H9 (cell line): Measurements from ENCODE around the gene TEX2. TPM values are rescaled to one million over a fixed set of nuclear protein-coding genes. Genes with fewer than 3 reads are reported as not detected.

Source experiments
- DNase-seq: peaks from one replicate; pipeline ENCODE4 v3.0.0-alpha.2; 2017
- H2AFZ ChIP-seq: one replicate; pipeline ENCODE4 v1.6.1; 2013; ENCODE audit warnings: mild to moderate bottlenecking, low read length, control low read depth, moderate library complexity
- H2AK5ac ChIP-seq: 2 replicates; pipeline ENCODE4 v1.6.1; 2013; ENCODE audit warnings: low read length, control low read depth, mixed read lengths; ENCODE audit not compliant: insufficient read length
- H2BK120ac ChIP-seq: one replicate; pipeline ENCODE4 v1.6.1; 2013; ENCODE audit warnings: low read depth, mild to moderate bottlenecking, low read length, control low read depth, inconsistent platforms; ENCODE audit not compliant: poor library complexity, severe bottlenecking
- H2BK12ac ChIP-seq: 2 replicates; pipeline ENCODE4 v1.6.1; 2013; ENCODE audit warnings: low read length, control low read depth, mixed read lengths, low read depth; ENCODE audit not compliant: insufficient read length
- H2BK15ac ChIP-seq: 2 replicates; pipeline ENCODE4 v1.6.1; 2013; ENCODE audit warnings: low read depth, low read length, control low read depth
- H2BK20ac ChIP-seq: one replicate; pipeline ENCODE4 v1.6.1; 2013; ENCODE audit warnings: low read depth, mild to moderate bottlenecking, low read length, control low read depth, inconsistent platforms; ENCODE audit not compliant: poor library complexity, severe bottlenecking
- H2BK5ac ChIP-seq: 2 replicates; pipeline ENCODE4 v1.6.1; 2013; ENCODE audit warnings: low read length, control low read depth, mixed read lengths; ENCODE audit not compliant: insufficient read length
- H3K14ac ChIP-seq: 2 replicates; pipeline ENCODE4 v1.6.1; 2013; ENCODE audit warnings: low read length, control low read depth; ENCODE audit not compliant: insufficient read depth
- H3K18ac ChIP-seq: 2 replicates; pipeline ENCODE4 v1.6.1; 2013; ENCODE audit warnings: low read depth, mild to moderate bottlenecking, mixed read lengths, low read length, control low read depth; ENCODE audit not compliant: insufficient read length
- H3K23ac ChIP-seq: 2 replicates; pipeline ENCODE4 v1.6.1; 2013; ENCODE audit warnings: low read length, control low read depth, mixed read lengths, low read depth; ENCODE audit not compliant: insufficient read length
- H3K23me2 ChIP-seq: 2 replicates; pipeline ENCODE4 v1.6.1; 2013; ENCODE audit warnings: low read depth, mild to moderate bottlenecking, mixed read lengths, low read length, control low read depth; ENCODE audit not compliant: insufficient read length, poor library complexity, severe bottlenecking
- H3K27ac ChIP-seq: 2 replicates; pipeline ENCODE4 v1.5.1; 2013; ENCODE audit warnings: low read length, control low read depth, mixed read lengths, low read depth; ENCODE audit not compliant: insufficient read length
- H3K27me3 ChIP-seq: 2 replicates; pipeline ENCODE4 v1.6.1; 2013; ENCODE audit warnings: low read length, control low read depth, inconsistent platforms; ENCODE audit not compliant: insufficient read depth
- H3K4ac ChIP-seq: 2 replicates; pipeline ENCODE4 v1.6.1; 2013; ENCODE audit warnings: low read depth, mild to moderate bottlenecking, control low read depth, inconsistent platforms, low read length, moderate library complexity
- H3K4me1 ChIP-seq: 2 replicates; pipeline ENCODE4 v1.6.1; 2013; ENCODE audit warnings: low read length, control low read depth, inconsistent platforms; ENCODE audit not compliant: insufficient read depth
- H3K4me2 ChIP-seq: 2 replicates; pipeline ENCODE4 v1.6.1; 2013; ENCODE audit warnings: low read length, control low read depth, mixed read lengths; ENCODE audit not compliant: insufficient read length, insufficient read depth
- H3K56ac ChIP-seq: 2 replicates; pipeline ENCODE4 v1.6.1; 2013; ENCODE audit warnings: low read depth, mild to moderate bottlenecking, mixed read lengths, low read length, control low read depth; ENCODE audit not compliant: insufficient read length
- H3K79me1 ChIP-seq: 2 replicates; pipeline ENCODE4 v1.6.1; 2013; ENCODE audit warnings: low read depth, mild to moderate bottlenecking, moderate library complexity, low read length, control low read depth, inconsistent platforms; ENCODE audit not compliant: insufficient read depth, poor library complexity, severe bottlenecking
- H3K79me2 ChIP-seq: 2 replicates; pipeline ENCODE4 v1.6.1; 2013; ENCODE audit warnings: low read length, control low read depth, inconsistent platforms; ENCODE audit not compliant: insufficient read depth
- H3K9ac ChIP-seq: 2 replicates; pipeline ENCODE4 v1.6.1; 2013; ENCODE audit warnings: low read length, control low read depth, mixed read lengths; ENCODE audit not compliant: insufficient read length; ENCODE audit errors: extremely low read depth
- H3K9me3 ChIP-seq: one replicate; pipeline ENCODE4 v1.6.1; 2013; ENCODE audit warnings: low read depth, low read length, inconsistent platforms; ENCODE audit not compliant: control insufficient read depth
- H3T11ph ChIP-seq: one replicate; pipeline ENCODE4 v1.6.1; 2013; ENCODE audit warnings: mild to moderate bottlenecking, low read length, control low read depth, inconsistent platforms
- H4K20me1 ChIP-seq: one replicate; pipeline ENCODE4 v1.6.1; 2013; ENCODE audit not compliant: control insufficient read depth, insufficient read length, insufficient read depth
- H4K5ac ChIP-seq: 2 replicates; pipeline ENCODE4 v1.6.1; 2013; ENCODE audit warnings: low read depth, mild to moderate bottlenecking, mixed read lengths, low read length, control low read depth; ENCODE audit not compliant: insufficient read length
- H4K8ac ChIP-seq: replicated peaks from 2 replicates; pipeline ENCODE4 v1.6.1; 2013; ENCODE audit warnings: low read length, control low read depth, mixed read lengths, low read depth; ENCODE audit not compliant: insufficient read length
- H4K91ac ChIP-seq: 2 replicates; pipeline ENCODE4 v1.6.1; 2013; ENCODE audit warnings: low read depth, mild to moderate bottlenecking, moderate library complexity, mixed read lengths, low read length, control low read depth; ENCODE audit not compliant: insufficient read length
- H3K27ac Mint-ChIP-seq, 3 experiments: 2 replicates in 2 of 3; 3 replicates in 1 of 3; pipeline ENCODE4 v1.8.0; 2020 to 2021; ENCODE audit warnings: mixed read lengths in 3 of 3, mild to moderate bottlenecking in 1 of 3, moderate library complexity in 1 of 3
- H3K27me3 Mint-ChIP-seq: 2 replicates; pipeline ENCODE4 v1.8.0; 2021; ENCODE audit warnings: low read depth, mild to moderate bottlenecking, moderate library complexity, mixed read lengths
- H3K36me3 Mint-ChIP-seq, 3 experiments: 2 replicates in 2 of 3; 3 replicates in 1 of 3; pipeline ENCODE4 v1.8.0; 2020 to 2021; ENCODE audit warnings: low read depth in 3 of 3, mixed read lengths in 3 of 3; ENCODE audit not compliant: insufficient read depth in 1 of 3
- H3K4me1 Mint-ChIP-seq, 2 experiments: 2 replicates each; pipeline ENCODE4 v1.8.0; 2020; ENCODE audit warnings: mixed read lengths in 2 of 2
- H3K4me3 Mint-ChIP-seq, 2 experiments: 2 replicates in 1 of 2; 3 replicates in 1 of 2; pipeline ENCODE4 v1.8.0; 2020 to 2021; ENCODE audit warnings: mild to moderate bottlenecking in 2 of 2, mixed read lengths in 2 of 2, moderate library complexity in 1 of 2
- H3K9me3 Mint-ChIP-seq, 2 experiments: 2 replicates in 1 of 2; 3 replicates in 1 of 2; pipeline ENCODE4 v1.8.0; 2020; ENCODE audit warnings: mild to moderate bottlenecking in 2 of 2, mixed read lengths in 2 of 2, moderate library complexity in 1 of 2
- WGBS: extraction: QIAGEN DNeasy Blood & Tissue Kit; methylation state at CpG from one replicate; pipeline ENCODE4 v1.1.7; 2013; ENCODE audit warnings: missing lambda C conversion rate, low lambda C conversion rate, mixed read lengths; ENCODE audit not compliant: insufficient read length; ENCODE audit errors: extremely low coverage; 5-methylcytosine and 5-hydroxymethylcytosine counted together
- total RNA-seq: library from RNA; stranded (reverse); gene quantifications from 2 replicates; pipeline ENCODE4 v1.2.1, GENCODE V29; 2021
- TF ChIP-seq, protein P1 (sequence below): fragments of 200-600 bp; sonication (generic); conservative IDR thresholded peaks from 3 replicates; pipeline ENCODE4 v1.8.0; 2021; ENCODE audit warnings: antibody characterized with exemption, mild to moderate bottlenecking

TEX2 gene
- total RNA-seq, 1 experiment from 2014 or later = 12.2 TPM

DNA sequence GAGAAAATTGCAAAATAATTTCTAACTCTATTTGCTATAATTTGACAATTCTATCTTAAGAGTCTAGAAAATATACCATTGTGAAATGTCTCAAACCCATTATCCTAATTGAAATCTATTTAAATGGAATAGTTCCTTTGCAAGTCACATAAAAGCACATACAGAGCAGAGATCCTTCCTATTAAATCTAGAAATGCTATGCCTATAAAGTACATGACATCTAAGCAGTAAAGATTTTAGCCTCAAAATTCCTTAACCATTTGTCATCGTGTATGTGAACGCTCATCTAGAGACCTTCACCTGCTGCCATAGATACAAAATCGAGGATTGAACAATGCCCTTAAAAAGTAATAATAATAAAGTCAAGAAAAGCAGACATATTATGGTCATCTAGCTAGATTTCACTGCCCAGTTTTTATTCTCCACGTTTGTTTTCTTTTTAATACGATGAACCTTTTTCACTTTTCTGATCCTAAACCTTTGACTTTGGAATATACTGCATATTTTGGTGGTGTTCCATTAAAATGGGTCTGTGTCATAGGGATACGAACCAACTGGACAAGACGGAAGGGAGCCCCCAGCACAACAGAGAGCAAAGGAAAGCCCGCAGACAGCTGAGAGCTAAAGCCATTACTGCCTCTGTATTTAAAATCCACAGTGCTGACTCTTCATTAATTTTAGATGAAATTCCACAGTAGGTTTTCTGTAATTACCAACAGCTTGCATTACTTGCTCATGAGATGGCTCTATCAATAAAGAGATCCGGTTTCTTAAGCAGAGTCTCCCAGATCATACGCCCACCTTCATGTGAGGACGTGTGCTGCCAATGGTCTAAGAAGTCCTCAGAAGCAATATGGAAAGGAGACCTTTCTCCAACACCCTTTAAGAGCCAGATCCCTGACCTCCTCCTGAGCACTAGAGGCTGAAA, 17.6 kb downstream of the TEX2 start:
- Histone ChIP-seq H3K27ac (no peak overlapping the region), H3T11ph (no peak overlapping the region), H2BK20ac (no peak overlapping the region), H3K27me3 (no peaks in the 10 kb centered on the region), H2BK120ac (no peak overlapping the region), H3K4me1 (no peaks in the 10 kb centered on the region), H3K79me1 (no peaks in the 10 kb centered on the region), H2BK15ac (no peak overlapping the region), H2AFZ (no peak overlapping the region), H3K14ac (no peak overlapping the region), H3K18ac (no peak overlapping the region), H4K8ac (no peak overlapping the region), H3K9me3 (no peaks in the 10 kb centered on the region), H2BK5ac (no peak overlapping the region), H4K91ac (no peak overlapping the region), H3K23ac (no peak overlapping the region), H2AK5ac (no peak overlapping the region), H3K9ac (no peak overlapping the region), H3K4ac (no peak overlapping the region), H3K23me2 (no peaks in the 10 kb centered on the region), H4K5ac (no peak overlapping the region), H4K20me1 (no peaks in the 10 kb centered on the region), H2BK12ac (no peak overlapping the region), H3K79me2 (no peaks in the 10 kb centered on the region), H3K4me2 (no peak overlapping the region), H3K56ac (no peak overlapping the region)
- Mint-ChIP-seq H3K27me3 (no peaks in the 10 kb centered on the region), H3K36me3 (no peaks in the 10 kb centered on the region), H3K27ac (no peak overlapping the region; a peak in 1 of 7 replicates), H3K4me3 (no peak overlapping the region), H3K9me3 (no peaks in the 10 kb centered on the region), H3K4me1 (peaks cover 4 to 11% of the 10 kb centered on the region in 2 experiments)
- TF ChIP-seq, protein P1, sequence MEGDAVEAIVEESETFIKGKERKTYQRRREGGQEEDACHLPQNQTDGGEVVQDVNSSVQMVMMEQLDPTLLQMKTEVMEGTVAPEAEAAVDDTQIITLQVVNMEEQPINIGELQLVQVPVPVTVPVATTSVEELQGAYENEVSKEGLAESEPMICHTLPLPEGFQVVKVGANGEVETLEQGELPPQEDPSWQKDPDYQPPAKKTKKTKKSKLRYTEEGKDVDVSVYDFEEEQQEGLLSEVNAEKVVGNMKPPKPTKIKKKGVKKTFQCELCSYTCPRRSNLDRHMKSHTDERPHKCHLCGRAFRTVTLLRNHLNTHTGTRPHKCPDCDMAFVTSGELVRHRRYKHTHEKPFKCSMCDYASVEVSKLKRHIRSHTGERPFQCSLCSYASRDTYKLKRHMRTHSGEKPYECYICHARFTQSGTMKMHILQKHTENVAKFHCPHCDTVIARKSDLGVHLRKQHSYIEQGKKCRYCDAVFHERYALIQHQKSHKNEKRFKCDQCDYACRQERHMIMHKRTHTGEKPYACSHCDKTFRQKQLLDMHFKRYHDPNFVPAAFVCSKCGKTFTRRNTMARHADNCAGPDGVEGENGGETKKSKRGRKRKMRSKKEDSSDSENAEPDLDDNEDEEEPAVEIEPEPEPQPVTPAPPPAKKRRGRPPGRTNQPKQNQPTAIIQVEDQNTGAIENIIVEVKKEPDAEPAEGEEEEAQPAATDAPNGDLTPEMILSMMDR = no peak
- DNase-seq = no peak
- no CpG with 5 or more reads among the region's 11 CpGs for WGBS
